GM18498 (cell line): ENCODE measurements around the gene RAB3B.
"Not testable (repeated sequence)": the region's sequence is repeated elsewhere in the genome, so short reads cannot be mapped to it uniquely, and the experiment has no call there.

ENCODE experiments used
- ATAC-seq: cut with Tn5 transposase; IDR thresholded peaks from one replicate; pipeline ENCODE4 v1.9.1; 2021; ENCODE audit warnings: mild to moderate bottlenecking, moderate library complexity; ENCODE audit not compliant: unreplicated experiment

RAB3B gene

GRCh38 chr1:51989582-51990477, 670 bp downstream of the RAB3B start:
- no peak for ATAC-seq

GRCh38 chr1:51988254-51988653, 2.2 kb downstream of the RAB3B start:
- no peak for ATAC-seq

GRCh38 chr1:51986718-51987117, 3.8 kb downstream of the RAB3B start:
- ATAC-seq = no peak

GRCh38 chr1:51982161-51982560, 8.3 kb downstream of the RAB3B start:
- no peak for ATAC-seq

- no peak for ATAC-seq
These were observed 8.9 kb downstream of the RAB3B start for GRCh38 chr1:51981555-51981954.

- no peak for ATAC-seq
These were observed 12.4 kb downstream of the RAB3B start for GRCh38 chr1:51978099-51978498.

GRCh38 chr1:51976846-51977602, 13.5 kb downstream of the RAB3B start:
- ATAC-seq = no peak

GRCh38 chr1:51973587-51974474, 16.7 kb downstream of the RAB3B start:
- ATAC-seq = no peak

GRCh38 chr1:51969038-51969705, 21.3 kb downstream of the RAB3B start:
- ATAC-seq = no peak

- ATAC-seq = no peak
These were observed 21.9 kb downstream of the RAB3B start for GRCh38 chr1:51968632-51969031.

- not testable (repeated sequence) for ATAC-seq
These were observed 23.2 kb downstream of the RAB3B start for GRCh38 chr1:51967213-51967791.

- no peak for ATAC-seq
These were observed 23.9 kb downstream of the RAB3B start for GRCh38 chr1:51966559-51966958.

GRCh38 chr1:51964309-51964696, 26.2 kb downstream of the RAB3B start:
- no peak for ATAC-seq

GRCh38 chr1:51963592-51964308, 26.8 kb downstream of the RAB3B start:
- ATAC-seq = no peak

- ATAC-seq = no peak
These were observed 27.8 kb downstream of the RAB3B start for GRCh38 chr1:51962486-51963356.

GRCh38 chr1:51961954-51962353, 28.5 kb downstream of the RAB3B start:
- no peak for ATAC-seq

- no peak for ATAC-seq
These were observed 29.3 kb downstream of the RAB3B start for GRCh38 chr1:51961231-51961630.

GRCh38 chr1:51960262-51960661, 30.2 kb downstream of the RAB3B start:
- no peak for ATAC-seq

GRCh38 chr1:51958824-51959223, 31.7 kb downstream of the RAB3B start:
- ATAC-seq = no peak
